GM12878 (cell line): Measurements from ENCODE around the gene POMC.

Source experiments
- FOS ChIP-seq: IDR thresholded peaks from 3 replicates; pipeline ENCODE4 v1.6.1; 2011; ENCODE audit warnings: borderline replicate concordance; ENCODE audit not compliant: insufficient read length; ENCODE audit errors: extremely low read depth
- KDM1A ChIP-seq: fragments of 200-600 bp; sonication (generic); IDR thresholded peaks from 2 replicates; pipeline ENCODE4 v1.6.1; 2016; ENCODE audit warnings: borderline replicate concordance
- POLR2A ChIP-seq: IDR thresholded peaks from 2 replicates; pipeline ENCODE4 v1.6.1; 2011; ENCODE audit warnings: low read depth, mild to moderate bottlenecking, low read length
- SIX5 ChIP-seq: IDR thresholded peaks from 2 replicates; pipeline ENCODE4 v1.6.1; 2011; ENCODE audit warnings: mild to moderate bottlenecking, low read depth, low read length, moderate library complexity; ENCODE audit not compliant: severe bottlenecking
- TF ChIP-seq, protein P1 (sequence below), 3 experiments: IDR thresholded peaks in 2 of 3; conservative IDR thresholded peaks in 1 of 3; 2 replicates each; pipeline ENCODE4 v1.5.1; 2011; ENCODE audit warnings: low read depth in 3 of 3, low read length in 3 of 3, mild to moderate bottlenecking in 3 of 3, control low read depth in 2 of 3, moderate library complexity in 2 of 3, inconsistent platforms in 1 of 3, mixed read lengths in 1 of 3; ENCODE audit not compliant: control insufficient read depth in 2 of 3, insufficient read depth in 1 of 3; ENCODE audit errors: extremely low read depth in 1 of 3
- TF ChIP-seq, protein P2 (sequence below): IDR thresholded peaks from 2 replicates; pipeline ENCODE4 v1.6.1; 2011; ENCODE audit warnings: borderline replicate concordance, low read depth, mild to moderate bottlenecking, moderate library complexity, mixed read lengths, low read length; ENCODE audit not compliant: insufficient read depth; ENCODE audit errors: extremely low read length

DNA sequence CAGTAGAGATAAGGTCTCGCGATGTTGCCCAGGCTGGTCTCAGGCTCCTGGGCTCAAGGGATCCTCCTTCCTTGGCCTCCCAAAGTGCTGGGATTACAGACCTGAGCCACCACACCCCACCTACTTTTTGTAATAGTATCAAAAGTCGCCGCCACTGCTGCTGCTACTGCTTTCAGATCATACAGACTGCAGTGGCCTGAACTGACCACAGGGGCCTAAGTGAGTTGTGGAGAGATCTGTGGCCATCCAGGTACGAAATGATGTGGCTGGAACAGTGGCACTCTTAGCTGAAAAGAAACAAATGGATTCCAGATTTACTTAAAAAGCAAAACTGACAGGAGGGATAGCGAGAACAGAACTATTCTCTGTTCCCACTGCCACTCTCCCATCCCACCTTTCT is 32.9 kb upstream of the POMC start:
- TF ChIP-seq, protein P1, sequence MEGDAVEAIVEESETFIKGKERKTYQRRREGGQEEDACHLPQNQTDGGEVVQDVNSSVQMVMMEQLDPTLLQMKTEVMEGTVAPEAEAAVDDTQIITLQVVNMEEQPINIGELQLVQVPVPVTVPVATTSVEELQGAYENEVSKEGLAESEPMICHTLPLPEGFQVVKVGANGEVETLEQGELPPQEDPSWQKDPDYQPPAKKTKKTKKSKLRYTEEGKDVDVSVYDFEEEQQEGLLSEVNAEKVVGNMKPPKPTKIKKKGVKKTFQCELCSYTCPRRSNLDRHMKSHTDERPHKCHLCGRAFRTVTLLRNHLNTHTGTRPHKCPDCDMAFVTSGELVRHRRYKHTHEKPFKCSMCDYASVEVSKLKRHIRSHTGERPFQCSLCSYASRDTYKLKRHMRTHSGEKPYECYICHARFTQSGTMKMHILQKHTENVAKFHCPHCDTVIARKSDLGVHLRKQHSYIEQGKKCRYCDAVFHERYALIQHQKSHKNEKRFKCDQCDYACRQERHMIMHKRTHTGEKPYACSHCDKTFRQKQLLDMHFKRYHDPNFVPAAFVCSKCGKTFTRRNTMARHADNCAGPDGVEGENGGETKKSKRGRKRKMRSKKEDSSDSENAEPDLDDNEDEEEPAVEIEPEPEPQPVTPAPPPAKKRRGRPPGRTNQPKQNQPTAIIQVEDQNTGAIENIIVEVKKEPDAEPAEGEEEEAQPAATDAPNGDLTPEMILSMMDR (IDR thresholded peaks at IDR 0.05 in 2 of 3, conservative IDR thresholded peaks at IDR 0.05 in 1 of 3; ENCODE audit: control insufficient read depth in 2 of 3, extremely low read depth in 1 of 3, insufficient read depth in 1 of 3, low read depth in 3 of 3, low read length in 3 of 3), result peak in 2 of 3 experiments; percentile 34 to 41; a peak in 2 of 6 replicates
- TF ChIP-seq SIX5 (no peak), KDM1A (no peak), POLR2A (no peak), FOS (no peak)
- TF ChIP-seq, protein P2, sequence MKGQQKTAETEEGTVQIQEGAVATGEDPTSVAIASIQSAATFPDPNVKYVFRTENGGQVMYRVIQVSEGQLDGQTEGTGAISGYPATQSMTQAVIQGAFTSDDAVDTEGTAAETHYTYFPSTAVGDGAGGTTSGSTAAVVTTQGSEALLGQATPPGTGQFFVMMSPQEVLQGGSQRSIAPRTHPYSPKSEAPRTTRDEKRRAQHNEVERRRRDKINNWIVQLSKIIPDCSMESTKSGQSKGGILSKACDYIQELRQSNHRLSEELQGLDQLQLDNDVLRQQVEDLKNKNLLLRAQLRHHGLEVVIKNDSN, result no peak
